Activated CD4-positive, CD25-positive, alpha-beta regulatory T cell treated with anti-CD3 and anti-CD28 coated beads, Interleukin-2, amount 50 U/mL, for 72 hours (primary cell): ENCODE results near the gene YTHDF1.
"Not testable (repeated sequence)": the region's sequence is repeated elsewhere in the genome, so short reads cannot be mapped to it uniquely, and the experiment has no call there.

ENCODE experiments used
- DNase-seq: peaks from one replicate; pipeline ENCODE4 v3.0.0; 2021

YTHDF1 gene

DNA sequence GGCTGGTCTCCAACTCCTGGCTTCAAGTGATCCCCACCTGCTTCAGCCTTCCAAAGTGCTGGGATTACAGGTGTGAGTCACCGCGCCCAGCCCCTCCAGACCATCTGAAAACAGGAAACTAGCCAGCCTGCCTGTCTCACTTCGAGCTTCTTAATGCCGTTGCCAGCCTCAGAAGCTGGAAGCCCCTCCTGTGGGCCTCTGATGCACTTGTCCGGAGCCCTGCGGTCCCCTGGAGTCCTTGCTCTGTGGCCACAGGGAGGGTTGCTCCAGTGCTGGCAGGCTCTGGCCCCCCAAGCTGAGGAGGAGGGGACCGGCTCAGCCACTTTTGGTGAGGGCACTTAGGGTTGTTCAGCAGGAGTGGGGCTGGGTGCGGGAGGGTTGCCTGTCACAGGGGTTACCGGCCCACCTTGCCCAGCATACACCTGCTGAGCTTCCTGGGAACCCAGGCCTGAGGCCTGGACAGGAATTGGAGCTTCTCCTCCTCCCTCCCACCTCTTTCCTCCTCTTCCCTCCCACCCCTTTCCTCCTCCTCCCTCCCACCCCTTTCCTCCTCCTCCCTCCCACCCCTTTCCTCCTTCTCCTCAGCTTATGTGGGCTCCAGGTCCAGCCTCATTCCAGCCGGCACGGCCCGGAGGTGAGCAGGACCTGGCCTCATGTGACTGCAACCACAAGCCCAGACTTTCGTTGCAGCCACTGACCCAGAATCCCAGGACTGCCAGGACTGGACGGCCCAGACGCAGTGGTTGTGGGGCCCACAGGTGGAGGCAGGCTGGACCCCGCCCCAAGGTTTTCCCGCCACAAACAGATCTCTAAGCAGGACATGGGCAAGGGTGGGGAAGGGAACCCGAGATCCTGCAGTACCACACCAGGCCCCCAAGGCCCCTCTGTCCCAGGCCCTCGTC lies 10.4 kb upstream of the YTHDF1 start:
- no peak for DNase-seq

DNA sequence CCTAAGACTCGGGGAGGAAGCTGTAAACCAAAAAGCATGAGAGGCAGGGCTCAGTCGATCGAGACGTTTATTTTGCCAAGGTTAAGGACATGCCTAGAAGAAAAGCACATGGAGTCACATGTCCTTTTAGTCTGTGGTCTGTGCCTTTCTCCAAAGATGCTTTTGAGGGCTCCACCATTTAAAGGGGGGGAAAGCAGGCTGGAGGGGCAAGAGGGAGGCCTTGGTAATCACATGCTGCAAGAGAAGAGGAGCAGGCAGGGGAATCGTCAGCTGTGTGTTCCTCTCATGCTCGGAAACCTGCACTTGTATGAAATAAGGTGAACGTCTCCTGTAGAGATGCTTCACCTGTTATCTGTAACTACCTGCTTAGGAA lies 9.1 kb upstream of the YTHDF1 start:
- no peak for DNase-seq

DNA sequence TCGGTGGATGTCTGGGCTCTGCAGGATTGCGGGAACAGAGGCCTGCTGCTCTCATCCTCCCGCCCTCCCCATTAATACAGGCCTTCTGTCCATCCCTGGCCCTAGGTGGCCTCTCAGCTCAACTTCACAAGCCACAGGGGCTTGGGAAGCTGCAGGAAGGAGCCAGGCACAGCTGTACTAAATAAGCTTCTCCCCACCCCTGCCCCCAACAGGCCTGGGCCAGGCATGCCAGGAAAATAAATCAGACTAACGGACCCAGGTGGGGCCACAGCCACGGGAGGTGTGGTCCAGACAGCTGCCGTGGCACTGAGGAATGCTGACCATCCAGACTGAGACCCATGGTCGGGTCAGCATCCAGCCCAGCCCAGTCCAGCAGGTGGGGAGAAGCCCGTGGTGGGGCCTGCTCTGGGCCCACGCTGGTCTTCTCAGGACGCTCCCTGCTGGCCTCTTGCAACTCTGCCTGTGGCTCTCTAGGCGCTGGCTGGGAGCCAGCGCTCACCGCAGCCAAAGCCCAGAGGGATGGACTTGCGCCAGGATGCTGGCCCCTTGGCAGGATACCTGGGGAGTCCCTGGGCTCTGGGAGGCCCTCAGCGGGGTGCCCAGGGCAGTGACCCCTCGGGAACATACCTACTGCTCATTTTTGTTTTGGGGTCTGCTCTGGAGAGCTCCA lies 8.6 kb upstream of the YTHDF1 start:
- DNase-seq, result no peak

DNA sequence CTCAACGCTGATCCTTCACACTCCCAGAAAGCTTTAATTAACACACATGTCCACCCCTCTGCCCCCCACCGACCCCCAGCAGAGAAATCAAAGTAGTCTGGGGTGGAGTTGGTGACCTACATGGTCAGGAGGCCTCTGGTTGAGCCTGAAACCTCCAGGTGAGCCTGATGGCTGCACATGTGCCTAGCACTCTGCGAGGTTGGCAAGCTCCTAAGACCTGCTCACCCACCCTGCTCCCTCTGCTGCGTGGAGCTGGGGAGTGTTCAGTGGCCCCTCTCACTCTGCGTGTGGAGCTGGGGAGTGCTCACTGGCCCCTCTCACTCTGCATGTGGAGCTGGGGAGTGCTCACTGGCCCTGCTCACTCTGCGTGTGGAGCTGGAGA lies 7.9 kb upstream of the YTHDF1 start:
- no peak for DNase-seq

DNA sequence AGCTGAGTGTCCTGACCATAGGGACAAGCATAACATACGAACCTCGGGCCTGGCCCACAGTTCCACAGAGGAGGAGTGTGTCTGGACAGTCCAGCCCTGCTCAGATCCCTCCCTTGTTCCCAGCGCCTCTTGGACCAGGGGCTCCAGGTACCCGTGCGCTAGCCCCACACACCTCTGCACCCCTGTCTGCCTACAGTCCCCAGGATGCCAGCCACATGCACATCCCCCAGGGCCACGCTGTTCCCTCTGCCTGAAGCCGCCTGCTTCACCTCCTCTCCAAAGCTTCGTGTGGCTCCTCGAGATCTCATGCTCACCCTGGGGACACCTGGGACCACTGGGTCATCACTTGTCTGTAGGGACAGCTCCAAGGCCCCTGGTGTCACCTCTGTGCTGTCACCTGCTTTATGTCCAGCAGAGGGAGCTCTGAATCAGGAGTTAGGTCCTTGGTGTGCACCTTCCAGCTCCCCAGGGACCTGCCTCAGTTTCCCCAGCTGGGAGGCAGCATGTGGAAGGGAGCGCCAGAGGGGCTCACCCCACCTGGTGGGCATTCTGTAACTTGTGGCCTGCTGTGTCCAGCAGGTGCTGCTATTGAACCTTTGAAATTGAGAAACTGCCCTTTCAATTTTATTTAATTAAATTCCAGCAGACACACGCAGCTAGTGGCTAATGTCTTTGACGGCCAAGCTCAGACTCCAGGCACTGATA lies 7.3 kb upstream of the YTHDF1 start:
- peak; percentile 48 for DNase-seq

DNA sequence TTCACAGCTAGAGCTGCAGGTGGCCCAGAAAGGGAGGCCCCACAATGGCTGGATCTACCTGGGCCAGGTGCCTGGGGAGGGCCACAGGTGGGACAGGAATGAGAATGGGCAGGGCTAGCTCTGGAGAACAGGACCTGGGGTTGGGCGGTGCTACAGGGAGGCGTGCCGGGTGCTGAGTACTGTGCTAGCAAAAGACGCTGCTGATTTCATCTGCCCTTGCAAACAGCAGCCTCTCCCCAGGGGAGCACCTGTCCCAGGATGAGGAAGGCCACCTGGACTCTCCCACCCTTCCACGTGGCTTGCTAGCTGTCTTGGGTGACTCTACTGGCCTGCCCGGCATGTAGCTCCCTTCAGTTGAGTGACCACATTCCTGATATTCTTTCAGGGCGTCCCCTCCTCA lies 6.6 kb upstream of the YTHDF1 start:
- DNase-seq, result no peak

DNA sequence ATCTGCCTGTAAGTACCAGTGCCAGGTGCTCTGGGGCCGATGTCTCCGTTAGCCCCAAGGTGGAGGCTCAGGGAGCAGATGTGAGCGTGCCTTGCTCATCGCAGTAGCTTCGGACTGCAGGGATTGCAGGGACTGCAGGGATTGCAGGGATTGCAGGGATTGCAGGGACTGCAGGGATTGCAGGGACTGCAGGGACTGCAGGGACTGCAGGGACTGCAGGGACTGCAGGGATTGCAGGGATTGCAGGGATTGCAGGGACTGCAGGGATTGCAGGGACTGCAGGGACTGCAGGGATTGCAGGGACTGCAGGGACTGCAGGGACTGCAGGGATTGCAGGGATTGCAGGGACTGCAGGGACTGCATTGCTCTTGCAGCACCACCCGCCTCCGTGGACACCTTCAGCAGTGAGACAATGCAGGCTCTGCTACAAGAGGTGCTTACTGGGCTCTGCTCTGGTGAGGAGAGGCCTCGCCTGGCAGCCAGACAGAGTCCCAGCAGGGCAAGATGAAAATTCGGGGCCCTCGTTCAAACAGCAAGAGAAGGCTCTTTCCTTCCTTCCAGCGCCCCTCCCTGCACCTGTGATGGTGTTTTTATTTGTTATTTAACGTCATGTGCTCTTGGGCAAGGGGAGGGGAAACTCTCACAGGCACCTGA lies 5.6 kb upstream of the YTHDF1 start:
- DNase-seq, result not testable (repeated sequence)

DNA sequence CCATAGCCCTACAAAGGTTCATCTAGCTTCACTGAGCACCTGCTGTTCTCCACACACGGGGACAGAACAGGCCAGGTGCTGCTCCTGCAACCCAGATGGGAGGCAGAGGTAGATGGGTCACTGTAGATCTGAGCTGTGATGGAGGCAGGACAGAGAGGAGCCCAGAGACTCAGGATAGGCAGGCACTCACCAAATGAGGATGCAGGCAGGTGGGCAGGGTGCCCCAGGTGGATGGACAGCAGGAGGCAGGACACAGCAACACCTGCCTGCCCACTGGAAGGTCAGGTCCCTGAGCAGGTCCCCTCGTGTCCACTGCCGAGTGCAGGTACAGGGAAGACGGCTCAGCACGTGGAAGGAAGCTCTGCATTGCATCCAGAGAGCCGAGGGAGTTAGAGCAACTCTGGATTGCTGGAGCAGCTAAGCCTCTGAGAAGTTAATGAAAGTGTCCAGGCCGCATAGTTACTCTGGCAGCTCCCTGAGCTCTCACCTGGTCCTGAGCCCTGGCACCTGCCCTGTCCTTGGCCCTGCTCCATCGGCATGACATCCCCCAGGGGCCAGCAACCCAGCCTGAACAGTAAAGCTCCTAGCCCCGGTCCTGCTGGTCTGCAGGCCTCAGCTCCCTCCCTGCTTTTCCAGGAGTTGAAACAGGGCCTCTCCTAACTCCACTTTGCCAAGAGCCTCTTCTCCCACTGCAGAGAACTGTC lies 4.9 kb upstream of the YTHDF1 start:
- DNase-seq, result no peak

DNA sequence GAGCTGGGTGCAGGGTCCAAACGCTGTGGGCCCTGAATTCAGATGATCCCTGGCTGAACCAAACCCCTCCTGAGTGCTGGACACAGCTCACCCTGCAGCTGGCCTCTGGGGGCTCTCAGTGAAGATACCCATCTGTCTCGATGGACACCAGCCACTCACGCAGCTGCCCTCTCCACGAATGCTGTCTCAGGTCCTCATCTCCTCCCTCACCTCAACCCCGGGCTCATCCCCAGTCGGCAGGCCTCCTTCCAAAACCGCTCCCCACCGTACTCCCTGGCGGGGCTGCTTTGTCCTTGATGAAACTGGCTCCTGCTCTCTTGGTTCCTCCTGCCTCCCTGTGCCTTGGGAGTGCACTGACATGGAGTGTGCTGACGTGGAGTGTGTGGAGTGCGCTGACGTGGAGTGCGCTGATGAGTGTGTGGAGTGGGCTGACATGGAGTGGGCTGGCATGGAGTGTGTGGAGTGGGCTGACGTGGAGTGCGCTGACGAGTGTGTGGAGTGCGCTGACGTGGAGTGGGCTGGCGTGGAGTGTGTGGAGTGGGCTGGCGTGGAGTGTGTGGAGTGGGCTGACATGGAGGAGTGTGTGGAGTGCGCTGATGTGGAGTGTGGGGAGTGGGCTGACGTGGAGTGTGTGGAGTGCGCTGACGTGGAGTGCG lies 4.1 kb upstream of the YTHDF1 start:
- no peak for DNase-seq

DNA sequence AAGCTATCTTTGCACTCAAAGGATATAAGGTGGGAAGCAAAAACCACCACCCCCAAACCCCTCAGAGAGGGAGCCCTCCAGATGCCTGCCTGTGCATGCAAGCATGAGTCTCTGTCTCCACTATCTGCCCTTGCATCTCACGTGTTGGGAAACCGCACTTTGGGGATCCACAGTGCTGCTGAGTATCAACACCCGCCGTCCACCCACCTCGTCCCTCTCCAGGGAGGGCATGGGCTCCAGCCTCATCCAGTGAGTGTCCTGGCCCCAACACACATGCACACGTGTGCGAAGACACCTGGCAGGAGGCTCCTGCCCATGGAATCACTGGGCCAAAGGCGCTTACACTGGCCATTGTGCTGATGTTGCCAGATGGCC lies 3.5 kb upstream of the YTHDF1 start:
- DNase-seq, result no peak

DNA sequence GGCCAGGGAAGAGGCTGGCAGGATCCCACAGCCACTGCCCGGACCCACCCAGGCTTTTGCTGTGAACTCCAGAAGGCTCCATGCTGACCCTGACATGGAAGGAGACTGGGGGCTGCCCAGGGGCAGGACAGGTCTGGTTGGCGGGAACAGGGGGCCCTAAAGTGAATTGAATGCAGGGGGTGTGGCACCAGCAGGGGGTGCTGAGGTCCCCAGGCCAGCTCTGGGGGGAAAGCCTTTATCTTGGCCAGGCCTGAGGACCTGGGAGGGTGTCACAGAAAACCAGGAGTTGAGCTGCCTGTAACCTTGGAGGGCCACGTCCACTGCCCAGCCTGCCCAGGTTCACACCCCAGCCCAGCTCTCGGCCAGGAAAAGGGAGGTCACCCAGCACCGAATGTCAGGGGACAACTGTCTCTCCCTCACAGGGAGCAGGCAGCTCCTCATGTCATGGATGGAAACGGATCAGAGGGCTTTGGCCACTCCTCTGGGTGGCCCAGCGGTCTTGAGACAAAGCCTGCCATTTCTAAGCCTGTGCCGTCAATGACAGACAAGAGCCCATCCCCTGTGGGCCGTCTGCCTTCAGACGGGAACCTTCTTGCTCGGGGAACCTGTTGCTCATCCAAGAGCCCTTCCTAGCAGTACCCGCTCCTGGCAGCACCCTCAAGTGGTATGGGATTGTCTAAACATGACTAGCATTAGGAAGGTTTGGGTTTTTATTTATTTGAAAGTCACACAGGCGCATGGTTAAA lies 2.9 kb upstream of the YTHDF1 start:
- DNase-seq, result no peak

DNA sequence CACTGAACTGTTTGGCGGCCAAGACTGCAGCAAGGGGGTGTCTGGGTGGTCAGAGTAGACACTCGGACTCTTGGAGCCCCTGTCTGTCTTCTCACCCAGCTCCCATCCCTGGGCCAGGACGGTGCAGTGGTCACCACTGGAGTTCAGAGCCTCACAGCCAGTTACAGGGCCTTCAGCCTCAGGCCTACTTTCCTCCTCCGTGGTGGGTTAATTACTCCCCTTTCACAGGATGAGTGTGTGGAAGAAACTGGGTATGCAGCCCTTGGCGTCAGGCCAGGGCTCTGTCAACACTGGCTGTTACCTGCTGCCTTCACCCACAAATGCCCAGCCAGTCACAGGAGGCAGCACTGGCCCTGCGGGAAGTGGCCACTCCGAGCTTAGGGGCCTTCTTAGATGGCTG lies 1.8 kb upstream of the YTHDF1 start:
- no peak for DNase-seq

DNA sequence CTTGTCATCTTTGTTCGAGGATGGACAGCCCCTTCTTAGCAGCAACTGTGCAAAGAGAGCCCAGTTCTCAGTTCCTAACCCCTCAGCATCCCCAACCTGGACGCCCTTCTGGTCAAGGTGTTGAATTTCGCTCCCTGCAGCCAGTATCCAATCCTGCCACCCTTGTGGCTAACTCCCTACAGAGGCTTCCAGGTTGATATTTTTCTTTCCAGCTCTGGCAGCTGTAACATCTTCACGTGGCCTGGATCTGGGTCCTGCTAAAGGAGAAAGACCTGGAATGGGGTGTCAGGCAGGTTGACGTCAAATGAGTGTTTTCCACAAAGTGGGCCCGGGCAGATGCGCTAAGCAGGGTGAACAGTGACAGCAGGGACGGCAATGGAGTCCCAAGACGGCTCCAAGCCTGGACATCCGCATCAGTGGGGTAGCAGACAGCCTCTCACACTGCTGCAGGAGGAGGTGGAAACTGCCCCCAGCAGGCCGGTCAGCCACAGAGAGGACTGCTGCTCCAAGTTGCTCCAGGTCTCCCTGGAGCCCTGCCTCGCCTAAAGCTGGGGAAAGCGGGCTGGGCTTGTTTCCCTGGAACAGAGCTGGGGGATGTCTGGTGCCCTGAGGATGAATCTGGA lies 1.0 kb upstream of the YTHDF1 start:
- DNase-seq, result no peak

DNA sequence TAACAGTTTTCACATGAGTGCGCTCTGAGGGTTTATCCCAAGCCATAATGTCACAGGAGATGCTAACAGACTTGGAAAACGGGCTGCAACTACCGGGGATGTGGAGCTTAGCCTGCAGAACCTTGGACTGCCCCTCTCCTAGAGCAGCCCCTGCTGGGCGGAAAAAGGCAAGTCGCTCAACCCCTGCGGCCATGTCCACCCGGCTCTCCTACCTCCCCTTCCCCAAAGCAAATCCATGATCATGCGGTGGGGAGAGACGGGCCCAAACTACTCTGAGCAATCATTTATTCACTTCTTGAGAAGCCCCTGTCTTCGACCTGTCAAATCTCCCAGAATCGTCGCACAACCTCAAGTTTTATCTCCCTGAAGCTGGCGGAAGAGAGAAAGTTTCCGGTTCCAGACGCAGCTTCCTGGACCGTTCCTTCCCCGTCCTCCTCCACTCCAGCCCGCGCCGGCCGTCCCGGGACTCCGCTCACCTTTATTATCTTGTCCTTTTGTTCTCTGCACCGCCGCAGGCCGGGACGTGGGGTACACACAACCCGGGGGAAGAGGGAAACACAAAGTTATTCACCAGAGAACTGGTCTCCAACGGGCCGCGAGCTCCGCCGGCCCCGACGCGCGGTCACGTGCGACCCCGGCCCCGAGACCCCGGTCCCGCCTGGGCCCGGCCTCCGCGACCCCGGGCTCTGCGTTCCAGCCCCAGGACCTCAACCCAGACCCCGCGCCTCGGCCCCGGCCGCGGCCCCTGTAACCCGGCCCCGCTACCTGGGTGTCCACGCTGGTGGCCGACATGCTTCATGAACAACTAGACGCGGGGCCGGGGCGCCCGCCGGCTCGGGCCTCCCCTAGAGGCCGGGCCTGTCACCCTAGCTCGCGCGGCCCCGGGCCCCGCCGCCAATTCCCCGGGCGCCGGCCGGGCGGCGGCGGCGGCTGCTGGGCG lies 560 bp downstream of the YTHDF1 start:
- DNase-seq, result no peak

DNA sequence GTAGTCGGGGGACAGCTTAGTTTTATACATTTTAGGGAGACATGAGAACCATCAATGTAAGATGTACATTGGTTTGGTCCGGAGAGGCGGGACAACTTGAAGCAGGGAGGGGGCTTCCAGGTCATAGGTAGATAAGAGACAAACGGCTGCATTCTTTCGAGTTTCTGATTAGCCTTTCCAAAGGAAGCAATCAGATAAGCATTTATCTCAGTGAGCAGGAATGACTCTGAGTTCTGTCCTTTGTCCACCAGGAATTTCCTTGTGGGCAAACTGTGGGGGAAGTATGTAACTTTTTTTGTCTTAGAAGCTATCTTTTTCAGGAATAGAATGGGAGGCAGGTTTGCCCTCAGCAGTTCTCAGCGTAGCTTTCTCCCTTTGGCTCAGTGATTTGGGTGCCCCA lies 1.4 kb downstream of the YTHDF1 start:
- DNase-seq, result no peak

DNA sequence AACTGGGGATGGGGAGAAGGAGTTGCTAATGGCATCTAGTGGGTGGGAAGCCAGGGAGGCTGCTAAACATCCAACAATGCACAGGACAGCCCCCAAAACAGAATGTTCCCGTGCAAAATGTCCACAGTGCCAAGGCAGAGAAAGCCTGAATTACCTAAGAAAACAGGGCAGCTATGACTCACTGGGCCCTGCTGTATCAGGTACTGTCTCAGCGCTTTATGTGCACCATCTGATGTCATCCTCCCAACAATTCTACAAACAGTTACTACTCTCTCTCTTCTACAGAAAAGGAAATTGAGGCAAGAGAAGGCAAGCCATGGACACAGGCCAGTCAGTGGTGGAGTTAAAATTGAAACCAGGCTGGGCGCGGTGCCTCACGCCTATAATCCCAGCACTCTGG lies 3.1 kb downstream of the YTHDF1 start:
- DNase-seq, result no peak

DNA sequence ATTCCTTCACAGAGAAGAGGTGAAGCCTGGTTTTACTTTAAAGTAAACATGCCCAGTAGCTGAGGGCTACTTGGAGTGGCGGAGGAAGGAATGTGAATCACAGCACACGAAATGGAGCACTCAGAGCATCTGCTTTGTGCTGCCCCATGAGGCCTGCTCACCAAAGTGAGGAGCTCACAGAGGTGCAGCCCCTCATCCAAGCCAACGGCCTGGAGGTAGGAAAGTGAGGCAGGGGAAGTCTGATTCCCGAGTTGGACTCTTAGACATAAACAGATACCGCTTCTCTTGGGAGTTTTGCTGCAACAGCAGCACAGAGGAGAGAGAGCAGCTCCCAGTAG lies 3.6 kb downstream of the YTHDF1 start:
- DNase-seq, result no peak

DNA sequence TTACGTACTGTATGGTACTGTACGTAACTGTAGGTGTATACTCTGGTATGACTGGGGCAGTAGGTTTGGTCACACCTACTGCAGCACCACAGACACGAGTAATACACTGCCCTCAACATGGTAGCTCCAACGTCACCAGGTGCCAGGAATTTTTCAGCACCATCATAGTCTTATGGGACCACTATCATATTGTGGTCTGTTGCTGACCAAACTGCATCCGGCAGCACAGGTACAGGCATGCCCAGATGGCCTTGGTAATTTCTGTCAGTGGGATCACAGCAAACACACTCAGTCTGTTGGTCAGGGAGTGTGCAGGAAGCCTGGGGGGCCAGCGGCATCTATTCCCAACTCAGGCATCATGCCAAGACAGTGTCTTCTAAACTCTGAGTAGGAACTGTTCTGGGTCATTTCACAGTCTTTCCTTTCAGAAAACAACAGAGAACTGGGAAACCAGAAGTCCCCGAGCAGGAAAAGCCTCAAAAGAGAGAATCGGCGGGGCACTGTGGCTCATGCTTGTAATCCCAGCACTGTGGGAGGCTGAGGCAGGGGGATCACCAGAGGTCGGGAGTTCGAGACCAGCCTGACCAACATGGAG lies 5.8 kb downstream of the YTHDF1 start:
- no peak for DNase-seq

DNA sequence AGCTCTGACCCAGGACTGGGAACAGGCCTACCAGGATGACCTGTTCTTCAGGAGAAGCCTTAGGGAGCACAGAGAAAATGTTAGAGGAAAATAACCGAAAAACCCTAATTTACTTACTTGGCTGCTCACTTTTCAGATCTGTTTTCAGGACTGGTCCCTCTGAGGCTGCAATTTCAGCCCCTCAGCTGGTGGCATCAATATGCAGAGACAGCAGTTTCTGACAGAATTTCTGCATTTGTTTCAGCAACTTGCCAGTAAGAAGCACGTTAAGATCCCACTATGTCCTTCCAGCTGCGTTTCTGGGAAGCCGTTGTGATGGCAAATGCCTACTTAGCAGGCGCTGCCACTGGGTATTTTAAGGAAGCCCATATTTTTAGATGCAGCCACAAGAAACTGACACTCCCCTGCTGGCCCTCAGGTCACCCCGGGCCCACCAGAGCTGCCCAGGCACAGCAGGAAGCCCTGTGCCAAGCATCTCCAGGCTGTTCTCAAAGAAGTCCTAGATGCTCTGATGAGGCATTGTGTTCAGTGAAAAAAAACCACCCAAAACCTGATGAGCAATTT lies 7.5 kb downstream of the YTHDF1 start:
- no peak for DNase-seq
